Measurements from ENCODE around the gene ZNF280B.
"Not testable (repeated sequence)": the region's sequence is repeated elsewhere in the genome, so short reads cannot be mapped to it uniquely, and the experiment has no call there.

ZNF280B gene

DNA sequence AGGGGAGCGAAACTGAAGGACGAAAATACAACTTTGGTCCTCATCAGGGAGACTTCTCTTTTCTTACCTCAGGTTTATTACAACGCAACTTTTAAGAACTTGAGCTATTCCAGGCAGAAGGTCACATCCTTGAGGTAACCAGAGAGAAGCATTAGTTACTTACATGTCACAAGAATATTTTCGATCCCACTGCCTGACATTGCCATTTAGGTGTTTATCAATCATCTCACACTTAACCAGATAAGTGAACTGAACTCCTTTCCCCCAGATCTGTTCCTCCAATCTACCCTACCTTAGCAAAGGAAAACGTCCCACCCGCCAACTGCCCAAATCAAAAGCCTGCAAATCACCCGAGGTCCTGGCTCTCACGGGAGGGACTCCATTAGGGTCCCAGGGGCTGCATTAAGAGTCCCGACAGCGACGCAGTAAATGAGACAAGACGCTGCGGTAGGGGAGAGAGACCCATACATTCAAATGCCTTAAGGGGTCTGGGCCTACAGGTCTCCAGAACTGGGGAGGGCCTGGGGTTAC is 734 bp downstream of the ZNF280B start:
- DNase-seq (ENCODE audit: low spot score): peak; percentile 11

DNA sequence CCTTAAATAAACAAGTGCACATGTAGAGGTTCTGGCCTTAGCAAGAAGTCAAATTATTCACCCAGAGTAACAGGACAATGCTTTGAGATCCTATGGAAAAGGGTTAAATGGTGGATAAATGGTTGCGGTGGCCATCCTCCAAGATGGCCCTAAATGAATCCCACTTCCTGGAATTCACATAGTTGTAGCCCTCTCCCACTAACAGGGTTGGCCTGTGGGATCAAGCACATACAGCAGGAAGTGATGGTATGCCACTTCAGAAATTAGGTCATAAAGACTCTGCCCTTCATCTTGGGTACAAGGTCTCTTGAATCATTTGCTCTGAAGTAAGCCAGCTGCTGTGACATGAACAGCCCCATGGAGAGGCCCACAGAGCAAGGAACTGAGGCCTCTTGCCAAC is 1.8 kb downstream of the ZNF280B start:
- no peak for DNase-seq (ENCODE audit: low spot score)

DNA sequence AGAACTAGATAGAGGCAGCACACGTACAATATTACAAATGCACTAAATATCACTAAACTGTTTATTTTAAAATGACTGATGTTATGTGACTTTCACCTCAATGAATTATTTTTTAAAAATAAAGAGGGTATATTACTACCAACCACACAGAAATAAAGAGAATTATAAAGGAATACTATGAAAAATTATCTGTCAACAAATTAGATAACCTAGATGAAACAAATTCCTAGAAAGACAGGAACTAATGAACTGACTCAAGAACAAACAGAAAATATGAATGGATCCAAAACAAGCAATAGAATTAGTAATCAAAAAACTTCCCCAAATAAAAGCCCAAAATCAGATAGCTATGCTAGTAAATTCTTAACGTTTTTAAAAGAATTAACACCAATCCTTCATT is 10.3 kb downstream of the ZNF280B start:
- DNase-seq (ENCODE audit: low spot score): no peak

DNA sequence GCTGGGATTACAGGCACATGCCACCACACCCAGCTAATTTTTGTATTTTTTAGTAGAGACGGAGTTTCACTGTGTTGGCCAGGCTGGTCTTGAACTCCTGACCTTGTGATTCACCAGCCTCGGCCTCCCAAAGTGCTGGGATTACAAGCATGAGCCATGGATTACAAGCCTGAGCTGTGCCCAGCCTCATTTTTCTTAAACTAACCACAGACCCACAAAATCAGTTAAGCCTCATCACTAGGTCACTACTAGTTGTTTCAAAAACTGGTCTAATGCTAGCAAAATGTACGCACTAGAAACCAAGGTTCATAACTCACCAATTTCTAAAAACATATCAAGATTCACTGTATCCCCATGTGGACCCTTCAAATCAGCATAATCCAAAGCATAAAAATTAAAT is 17.0 kb downstream of the ZNF280B start:
- not testable (repeated sequence) for DNase-seq (ENCODE audit: low spot score)

DNA sequence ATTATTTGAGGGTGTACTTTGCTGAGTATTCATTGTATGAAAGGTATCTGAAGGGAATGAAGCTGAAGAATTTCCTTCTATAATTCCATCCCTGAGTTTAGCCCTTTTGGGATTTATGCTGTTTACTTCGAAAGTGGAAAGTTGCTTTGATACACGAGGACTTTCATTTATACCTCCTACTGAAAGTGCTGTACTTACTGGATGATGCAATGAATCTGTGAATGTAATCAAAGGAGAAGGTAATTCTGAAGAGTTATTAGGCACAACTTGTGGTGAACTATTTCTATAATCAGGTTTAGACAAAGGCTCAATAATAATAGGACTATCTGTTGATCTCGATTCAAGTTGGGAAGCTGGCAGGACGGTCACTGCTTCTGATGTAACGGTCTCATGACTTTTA is 19.8 kb downstream of the ZNF280B start:
- no peak for DNase-seq (ENCODE audit: low spot score)

DNA sequence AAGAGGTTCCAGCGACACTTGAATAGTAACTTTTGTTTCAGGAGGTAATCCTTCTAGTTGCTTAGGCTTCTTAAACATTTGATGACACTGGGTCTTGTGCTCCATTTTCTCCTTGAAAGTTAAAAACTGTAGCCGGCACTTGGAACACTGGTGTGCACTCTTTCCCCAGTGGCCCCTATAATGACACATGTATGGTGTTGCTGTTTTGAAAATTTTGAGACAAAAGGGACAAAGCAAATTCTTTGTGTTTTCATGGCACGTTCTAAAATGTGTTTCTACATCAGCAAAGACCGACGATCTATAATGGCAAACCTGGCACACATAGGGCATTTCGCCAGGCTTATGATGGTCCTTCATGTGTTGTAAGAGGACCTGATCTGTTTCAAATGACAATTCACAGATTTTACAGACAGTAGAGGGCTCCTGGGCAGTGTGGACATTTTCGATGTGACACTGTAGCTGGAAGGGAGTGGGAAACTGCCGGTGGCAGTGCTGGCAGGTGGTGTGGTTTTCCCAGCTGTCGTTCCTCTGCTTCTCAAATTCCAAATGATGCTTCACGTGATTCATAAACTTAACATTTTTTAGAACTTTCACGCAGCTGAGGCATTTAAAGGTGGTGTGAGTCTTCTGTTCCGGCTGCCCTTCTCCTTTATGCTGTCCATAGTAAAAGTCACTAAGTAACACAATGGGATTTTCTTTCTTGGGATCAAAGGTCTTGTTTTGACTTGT is 20.5 kb downstream of the ZNF280B start:
- no peak for DNase-seq (ENCODE audit: low spot score)

DNA sequence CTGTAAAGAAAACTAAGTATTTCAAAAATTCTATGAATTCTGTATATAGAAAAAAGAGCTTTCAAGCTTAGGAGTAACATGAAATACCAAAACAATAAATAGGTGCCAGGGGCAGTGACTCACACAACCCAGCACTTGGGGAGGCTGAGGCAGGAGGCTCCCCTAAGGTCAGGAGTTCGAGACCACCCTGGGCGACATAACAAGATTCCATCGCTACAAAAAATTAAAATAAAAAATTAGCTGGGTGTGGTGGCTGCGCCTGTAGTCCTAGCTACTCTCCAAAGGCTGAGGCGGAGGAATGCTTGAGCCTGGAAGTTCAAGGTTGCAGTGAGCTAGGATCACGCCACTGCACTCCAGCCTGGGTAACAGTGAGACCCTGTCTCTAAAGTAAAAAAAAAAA is 21.5 kb downstream of the ZNF280B start:
- DNase-seq (ENCODE audit: low spot score): no peak

DNA sequence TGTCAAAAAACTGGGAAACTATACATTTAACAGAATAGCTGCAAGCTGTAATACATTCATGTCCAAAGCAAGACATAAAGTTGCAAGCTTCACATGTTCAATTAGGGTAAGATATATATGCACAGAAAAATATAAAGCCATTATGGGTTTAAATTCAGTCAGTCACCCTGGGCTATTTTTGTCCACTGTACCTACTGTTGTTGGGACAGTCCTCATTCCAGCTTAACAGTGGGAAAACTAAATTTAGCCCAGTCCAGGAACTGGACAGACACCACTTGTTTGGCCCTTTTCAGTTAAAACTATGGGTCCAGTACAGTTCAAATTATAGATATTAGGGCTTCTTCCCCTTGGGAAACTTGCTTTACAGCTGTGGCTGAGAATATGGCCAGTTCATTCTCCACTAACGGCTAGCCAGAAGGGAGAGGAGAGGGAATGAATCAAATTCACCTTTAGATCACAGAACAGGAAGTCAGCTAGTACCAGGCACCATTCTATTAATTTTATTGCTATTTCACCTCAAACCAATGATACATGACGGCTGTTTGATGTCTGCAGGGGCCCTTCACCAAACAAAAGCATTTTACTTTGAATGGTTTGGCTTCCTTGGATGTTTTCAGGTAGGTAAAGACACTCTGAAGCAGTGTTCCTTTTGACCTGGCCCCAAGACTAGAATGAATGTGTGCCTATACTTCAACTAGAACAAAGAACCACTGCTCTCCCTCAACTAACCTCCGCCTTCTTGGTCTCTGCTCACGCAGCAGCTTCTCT is 22.2 kb downstream of the ZNF280B start:
- no peak for DNase-seq (ENCODE audit: low spot score)

DNA sequence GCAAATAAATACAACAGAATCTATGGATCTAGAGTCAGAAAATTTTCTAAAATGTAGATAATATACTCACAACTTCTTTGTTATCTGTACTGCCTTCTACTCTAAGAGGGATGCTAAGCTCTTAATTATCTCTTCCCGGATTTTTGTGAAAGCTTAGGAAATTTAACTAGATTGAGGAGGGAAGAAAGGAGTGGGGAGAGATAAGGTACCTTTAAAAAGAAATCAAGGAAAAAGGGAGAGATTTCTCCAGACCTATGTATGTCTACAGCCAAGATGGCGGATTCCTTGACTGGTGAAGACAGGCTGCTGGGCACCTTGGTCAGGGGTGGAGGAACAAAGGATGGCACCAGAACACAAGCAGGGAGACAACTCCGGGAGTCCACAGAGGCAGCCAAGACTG is 23.0 kb downstream of the ZNF280B start:
- no peak for DNase-seq (ENCODE audit: low spot score)

DNA sequence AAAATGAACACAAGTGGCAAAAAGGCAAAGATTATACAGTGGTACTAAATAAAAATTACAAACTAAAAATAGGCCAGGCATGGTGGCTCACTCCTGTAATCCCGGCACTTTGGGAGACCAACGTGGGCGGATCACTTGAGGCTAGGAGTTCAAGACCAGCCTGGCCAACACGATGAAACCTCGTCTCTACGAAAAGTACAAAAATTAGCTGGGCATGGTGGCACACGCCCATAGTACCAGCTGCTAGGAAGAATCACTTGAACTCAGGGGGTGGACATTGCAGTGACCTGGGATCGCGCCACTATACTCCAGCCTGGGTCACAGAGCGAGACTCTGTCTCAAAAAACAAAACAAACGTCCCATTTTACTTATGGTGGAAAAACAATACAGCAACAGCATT is 24.5 kb downstream of the ZNF280B start:
- DNase-seq (ENCODE audit: low spot score): no peak

DNA sequence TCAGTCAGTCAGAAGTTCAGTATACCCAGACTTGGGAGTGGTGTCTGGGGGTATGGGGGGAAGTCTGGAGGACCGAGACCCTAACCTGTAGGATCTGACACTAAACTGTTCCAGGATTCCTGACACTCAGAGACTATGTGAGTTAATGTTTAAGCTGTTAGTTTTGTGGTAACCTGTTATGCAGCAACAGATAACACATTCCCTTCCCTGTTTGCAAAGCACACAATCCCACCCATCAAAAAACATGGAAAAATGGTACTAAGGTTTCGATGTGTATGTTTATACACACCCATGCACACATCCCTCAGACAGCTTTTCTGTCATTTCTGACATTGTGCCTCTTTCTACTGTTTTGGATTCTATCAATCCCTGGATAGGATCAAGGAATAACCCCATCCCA is 27.6 kb downstream of the ZNF280B start:
- DNase-seq (ENCODE audit: low spot score): peak; percentile 53

DNA sequence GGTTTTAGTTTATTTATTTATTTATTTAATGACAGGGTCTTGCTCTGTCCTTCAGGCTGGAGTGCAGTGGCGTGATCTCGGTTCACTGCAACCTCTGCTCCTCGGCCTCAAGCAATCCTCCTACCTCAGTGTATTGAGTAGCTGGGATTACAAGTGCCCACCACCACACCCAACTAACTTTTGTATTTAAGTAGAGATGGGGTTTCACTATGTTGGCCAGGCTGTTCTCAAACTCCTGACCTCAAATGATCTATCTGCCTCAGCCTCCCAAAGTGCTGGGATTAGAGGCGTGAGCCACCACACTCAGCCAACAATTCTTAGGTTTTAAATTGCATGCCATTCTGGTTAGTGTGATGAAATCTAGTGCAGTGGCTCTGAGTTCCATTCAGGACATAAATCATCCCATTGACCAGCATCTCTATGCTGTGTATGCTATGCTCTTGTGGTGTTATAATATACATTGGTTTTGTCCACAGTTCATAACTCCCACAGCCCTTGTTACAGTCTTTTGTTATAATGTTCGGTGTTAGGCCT is 28.5 kb downstream of the ZNF280B start:
- DNase-seq (ENCODE audit: low spot score): no peak

DNA sequence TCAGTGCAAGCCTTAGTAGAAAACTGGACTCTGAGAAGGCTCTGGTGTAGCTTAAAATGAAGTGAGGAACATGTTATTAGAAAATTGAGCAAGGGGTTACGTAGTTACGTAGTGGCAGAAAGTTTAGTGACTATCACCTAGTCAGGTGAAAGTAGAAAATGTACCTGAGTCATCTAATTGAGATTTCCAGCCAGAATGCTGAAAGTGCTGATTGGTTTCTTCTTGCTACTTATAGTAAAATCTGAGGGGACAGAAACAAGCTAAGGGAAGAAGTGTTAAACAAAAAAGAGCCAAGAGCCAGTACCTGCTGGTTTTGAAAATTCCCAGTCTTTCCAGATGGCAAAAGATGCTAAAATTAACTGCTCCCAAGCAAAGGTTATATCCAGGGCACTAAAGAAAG is 29.4 kb downstream of the ZNF280B start:
- DNase-seq (ENCODE audit: low spot score): no peak

DNA sequence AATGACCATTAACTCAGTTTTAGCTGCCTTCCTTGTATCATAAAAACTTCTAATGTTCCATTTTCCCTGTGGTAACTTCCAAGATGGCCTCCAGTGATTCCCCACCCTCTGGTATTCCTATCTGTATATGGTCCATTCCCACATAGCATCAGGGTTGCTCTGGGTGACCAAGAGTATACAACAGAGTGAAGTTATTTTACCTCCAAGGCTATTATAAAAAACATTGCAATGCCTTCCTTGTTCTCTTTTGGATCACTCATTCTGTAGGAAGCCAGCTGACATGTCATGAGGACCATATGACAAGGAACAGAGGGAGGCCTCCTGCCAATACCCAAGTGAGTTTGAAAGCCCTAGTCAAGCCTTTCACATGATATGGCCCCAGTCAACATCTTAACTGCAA is 30.1 kb downstream of the ZNF280B start:
- no peak for DNase-seq (ENCODE audit: low spot score)

DNA sequence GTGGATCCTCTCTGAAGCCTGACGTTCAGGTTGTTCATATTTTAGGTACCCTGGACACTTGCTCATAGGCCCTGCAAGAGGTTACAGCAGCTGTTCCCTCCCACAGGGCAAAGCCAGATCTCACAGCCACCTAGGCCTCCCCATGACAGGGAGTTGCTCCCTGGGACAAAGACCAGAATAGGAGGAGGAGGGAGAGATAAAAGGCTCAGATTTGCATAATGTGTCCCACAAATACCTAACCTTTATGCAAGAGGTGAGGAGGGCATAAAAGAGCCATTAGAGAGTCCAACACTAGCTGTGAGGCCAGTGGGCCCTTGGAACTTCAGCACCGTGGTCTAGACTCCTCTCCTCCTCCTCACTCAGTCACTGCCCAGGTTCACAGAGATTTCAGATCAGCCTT is 33.8 kb downstream of the ZNF280B start:
- peak; percentile 30 for DNase-seq (ENCODE audit: low spot score)

DNA sequence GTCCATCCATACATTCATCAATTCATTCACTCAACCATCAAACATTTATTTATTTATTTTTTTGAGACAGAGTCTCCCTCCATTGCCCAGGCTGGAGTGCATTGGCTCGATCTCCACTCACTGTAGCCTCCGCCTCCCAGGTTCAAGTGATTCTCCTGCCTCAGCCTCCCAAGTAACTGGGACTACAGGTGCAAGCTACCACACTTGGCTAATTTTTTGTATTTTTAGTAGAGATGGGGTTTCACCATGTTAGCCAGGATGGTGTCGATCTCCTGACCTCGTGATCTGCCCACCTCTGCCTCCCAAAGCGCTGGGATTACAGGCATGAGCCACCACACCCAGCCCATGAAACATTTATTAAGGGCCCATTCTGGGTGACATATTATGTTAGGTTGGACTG is 37.4 kb downstream of the ZNF280B start:
- DNase-seq (ENCODE audit: low spot score): not testable (repeated sequence)

DNA sequence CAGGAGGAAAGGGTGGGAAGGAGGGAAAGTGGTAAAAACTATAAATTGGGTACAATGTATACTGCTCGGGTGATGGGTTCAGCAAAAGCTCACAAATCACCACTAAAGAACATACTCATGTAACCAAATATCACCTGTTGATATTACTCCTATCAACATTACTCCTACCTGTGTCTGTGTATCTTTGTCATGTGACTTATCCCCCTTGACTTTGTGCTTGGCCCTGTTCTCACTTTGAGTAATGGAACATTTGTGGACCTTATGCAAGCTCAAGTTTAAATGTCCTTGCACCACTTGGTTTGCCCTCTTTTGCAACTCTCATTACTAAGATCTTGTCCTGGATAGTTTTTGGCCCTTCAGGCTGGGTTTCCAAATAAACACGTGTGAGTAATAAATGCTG is 39.0 kb downstream of the ZNF280B start:
- no peak for DNase-seq (ENCODE audit: low spot score)

DNA sequence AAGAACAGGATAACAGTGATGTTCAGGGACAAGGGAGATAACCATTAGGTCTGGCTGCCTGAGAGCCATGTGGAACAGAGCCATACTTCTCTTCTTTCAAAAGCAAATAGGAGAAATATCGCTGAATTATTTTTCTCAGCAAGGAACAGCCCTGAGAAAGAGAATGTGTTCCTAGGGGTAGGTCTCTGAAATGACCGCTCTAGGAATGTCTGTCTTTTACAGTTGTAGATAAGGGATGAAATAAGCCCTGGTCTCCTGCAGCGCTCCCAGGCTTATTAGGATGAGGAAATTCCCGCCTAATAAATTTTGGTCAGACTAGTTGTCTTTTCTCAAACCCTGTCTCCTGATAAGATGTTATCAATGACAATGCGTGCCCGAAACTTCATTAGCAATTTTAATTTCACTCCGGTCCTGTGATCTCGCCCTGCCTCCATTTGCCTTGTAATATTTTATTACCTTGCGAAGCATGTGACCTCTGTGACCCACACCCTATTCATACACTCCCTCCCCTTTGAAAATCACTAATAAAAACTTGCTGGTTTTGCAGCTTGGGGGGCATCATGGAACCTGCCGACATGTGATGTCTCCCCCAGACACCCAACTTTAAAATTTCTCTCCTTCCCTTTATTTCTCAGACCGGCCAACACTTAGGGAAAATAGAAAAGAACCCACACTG is 39.6 kb downstream of the ZNF280B start:
- DNase-seq (ENCODE audit: low spot score): not testable (repeated sequence)

DNA sequence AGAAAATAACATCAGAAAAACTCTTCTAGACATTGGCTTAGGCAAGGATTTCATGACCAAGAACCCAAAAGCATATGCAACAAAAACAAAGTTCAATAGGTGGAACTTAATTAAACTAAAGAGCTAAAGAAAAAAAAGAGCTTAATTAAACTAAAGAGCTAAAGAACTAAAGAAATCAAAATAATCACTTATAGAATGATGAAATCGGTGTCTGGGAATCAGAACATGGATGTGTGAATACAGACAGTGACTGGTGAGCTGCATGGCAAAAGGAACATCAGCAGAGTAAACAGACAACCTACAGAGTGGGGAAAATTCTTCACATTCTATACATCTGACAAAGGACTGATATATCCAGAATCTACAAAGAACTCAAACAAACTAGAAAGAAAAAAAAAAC is 41.4 kb downstream of the ZNF280B start:
- no peak for DNase-seq (ENCODE audit: low spot score)

DNA sequence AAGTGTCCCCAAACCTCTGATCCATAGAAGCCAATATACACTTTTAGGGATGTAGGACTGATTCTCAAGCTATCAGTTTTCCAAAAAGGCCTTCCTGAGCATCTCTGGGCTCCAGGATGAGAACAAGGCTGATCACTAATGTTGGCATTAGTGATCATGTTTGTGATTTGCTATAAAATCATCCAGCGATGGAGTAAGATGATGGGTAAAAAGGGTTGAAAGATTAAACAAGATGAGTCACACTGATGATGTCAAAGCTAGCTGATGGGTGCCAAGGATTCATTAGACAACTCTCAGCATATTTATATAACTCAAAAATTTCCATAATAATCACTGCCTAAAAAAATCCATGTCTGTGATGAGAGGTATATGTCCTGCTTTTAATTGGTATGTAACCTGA is 42.8 kb downstream of the ZNF280B start:
- DNase-seq (ENCODE audit: low spot score): no peak

DNA sequence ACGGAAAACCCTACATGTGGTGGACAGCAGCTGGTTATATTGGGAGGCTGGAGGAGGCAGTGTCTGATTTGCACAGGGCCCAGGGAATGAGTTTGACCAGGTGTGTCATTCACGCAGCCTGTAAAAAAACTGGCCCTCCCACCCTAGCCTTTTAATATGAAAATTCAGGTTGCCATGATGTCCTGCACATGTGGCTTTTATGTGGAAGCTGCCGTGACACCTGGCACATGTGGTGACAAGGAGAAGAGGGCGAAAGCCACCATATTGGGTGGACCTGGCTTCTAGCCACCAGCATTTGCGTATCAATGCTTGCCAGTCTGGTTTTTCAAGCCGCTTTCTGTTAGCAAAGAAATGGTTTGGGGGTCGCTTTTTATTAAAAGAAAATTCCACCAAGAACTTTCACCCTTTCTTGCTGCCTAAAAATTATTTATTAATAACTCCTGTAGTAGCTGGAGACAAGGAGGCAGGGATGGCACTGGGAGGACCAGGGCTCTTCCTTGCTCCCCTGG is 43.4 kb downstream of the ZNF280B start:
- DNase-seq (ENCODE audit: low spot score): no peak

DNA sequence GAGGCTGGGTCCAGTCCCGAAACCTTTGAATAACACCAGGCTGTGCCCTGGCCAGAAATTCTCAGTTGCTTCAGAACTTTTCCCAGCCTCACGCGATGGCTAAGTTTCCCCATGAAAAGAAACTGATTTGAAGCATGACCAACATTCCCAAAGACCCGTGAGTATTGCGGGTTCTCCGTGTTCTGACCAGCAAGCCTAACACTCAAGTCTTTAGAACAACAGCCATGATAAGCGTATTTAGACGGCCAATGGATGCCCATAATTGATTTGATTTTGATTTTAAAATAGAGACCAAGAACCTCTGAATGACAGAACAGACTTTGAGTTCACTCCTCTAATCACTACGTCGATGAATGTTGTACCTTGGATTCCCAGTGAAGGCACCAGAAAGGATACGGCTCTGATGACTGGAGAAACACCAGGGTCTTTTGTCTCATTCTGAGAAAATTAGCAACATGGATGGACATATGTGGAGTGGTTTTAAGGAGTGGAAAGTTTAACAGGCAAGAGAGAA is 43.9 kb downstream of the ZNF280B start:
- DNase-seq (ENCODE audit: low spot score): no peak

Data from HuH-7 (cell line).